ENCODE measurements around the gene FCRL5. TPM values are rescaled to one million over a fixed set of nuclear protein-coding genes. Genes with fewer than 3 reads are reported as not detected.

FCRL5 gene
- polyA plus RNA-seq, 2 donors = 0.04 to 0.08 TPM

GRCh38 chr1:157482717-157483116, 69.6 kb downstream of the FCRL5 start:
- Histone ChIP-seq H3K27ac (ENCODE audit: low read depth in 2 of 2, low read length in 1 of 2) (no peak overlapping the region), H3K27me3 (ENCODE audit: control insufficient read depth in 1 of 2, insufficient read depth in 2 of 2, low read length in 2 of 2) (no peaks in the 10 kb centered on the region)
- 56 to 62% methylated on average over 2 of the region's 2 CpGs for WGBS, 2 donors

GRCh38 chr1:157482174-157482573, 70.1 kb downstream of the FCRL5 start:
- Histone ChIP-seq H3K9me3 (ENCODE audit: control insufficient read depth in 2 of 2, insufficient read depth in 1 of 2, low read depth in 1 of 2, low read length in 1 of 2) (peaks cover 0 to 8% of the 10 kb centered on the region in 2 donors), H3K4me3 (ENCODE audit: low read depth in 1 of 2, low read length in 2 of 2) (no peak overlapping the region), H3K4me1 (ENCODE audit: control insufficient read depth in 2 of 2, insufficient read depth in 2 of 2, low read length in 1 of 2) (no peaks in the 10 kb centered on the region), H3K27ac (ENCODE audit: low read depth in 2 of 2, low read length in 1 of 2) (no peak overlapping the region), H3K36me3 (ENCODE audit: control insufficient read depth in 2 of 2, insufficient read depth in 2 of 2, low read length in 1 of 2) (no peaks in the 10 kb centered on the region), H3K27me3 (ENCODE audit: control insufficient read depth in 1 of 2, insufficient read depth in 2 of 2, low read length in 2 of 2) (no peaks in the 10 kb centered on the region)

More at GRCh38 chr1:157482717-157483116, 69.6 kb downstream of the FCRL5 start:
- Histone ChIP-seq H3K4me1 (ENCODE audit: control insufficient read depth in 2 of 2, insufficient read depth in 2 of 2, low read length in 1 of 2) (no peaks in the 10 kb centered on the region), H3K9me3 (ENCODE audit: control insufficient read depth in 2 of 2, insufficient read depth in 1 of 2, low read depth in 1 of 2, low read length in 1 of 2) (peaks cover 0 to 6% of the 10 kb centered on the region in 2 donors), H3K36me3 (ENCODE audit: control insufficient read depth in 2 of 2, insufficient read depth in 2 of 2, low read length in 1 of 2) (no peaks in the 10 kb centered on the region), H3K4me3 (ENCODE audit: low read depth in 1 of 2, low read length in 2 of 2) (no peak overlapping the region)

GRCh38 chr1:157478030-157478429, 74.3 kb downstream of the FCRL5 start:
- H3K4me1 ChIP-seq (ENCODE audit: control insufficient read depth in 2 of 2, insufficient read depth in 2 of 2, low read length in 1 of 2) = no peaks in the 10 kb centered on the region
- H3K27ac ChIP-seq (ENCODE audit: low read depth in 2 of 2, low read length in 1 of 2) = no peak overlapping the region
- no peaks in the 10 kb centered on the region for H3K36me3 ChIP-seq (ENCODE audit: control insufficient read depth in 2 of 2, insufficient read depth in 2 of 2, low read length in 1 of 2)
- peaks cover 0 to 14% of the 10 kb centered on the region in 2 donors for H3K9me3 ChIP-seq (ENCODE audit: control insufficient read depth in 2 of 2, insufficient read depth in 1 of 2, low read depth in 1 of 2, low read length in 1 of 2)
- H3K4me3 ChIP-seq (ENCODE audit: low read depth in 1 of 2, low read length in 2 of 2) = no peak overlapping the region
- H3K27me3 ChIP-seq (ENCODE audit: control insufficient read depth in 1 of 2, insufficient read depth in 2 of 2, low read length in 2 of 2) = no peaks in the 10 kb centered on the region

GRCh38 chr1:157477419-157477818, 74.9 kb downstream of the FCRL5 start:
- WGBS, 2 donors = 75 to 88% methylated on average over 4 of the region's 4 CpGs
- H3K27ac ChIP-seq (ENCODE audit: low read depth in 2 of 2, low read length in 1 of 2) = no peak overlapping the region
- H3K9me3 ChIP-seq (ENCODE audit: control insufficient read depth in 2 of 2, insufficient read depth in 1 of 2, low read depth in 1 of 2, low read length in 1 of 2) = peaks cover 0 to 14% of the 10 kb centered on the region in 2 donors
- no peaks in the 10 kb centered on the region for H3K27me3 ChIP-seq (ENCODE audit: control insufficient read depth in 1 of 2, insufficient read depth in 2 of 2, low read length in 2 of 2)
- H3K4me3 ChIP-seq (ENCODE audit: low read depth in 1 of 2, low read length in 2 of 2) = no peak overlapping the region
- no peaks in the 10 kb centered on the region for H3K36me3 ChIP-seq (ENCODE audit: control insufficient read depth in 2 of 2, insufficient read depth in 2 of 2, low read length in 1 of 2)
- no peaks in the 10 kb centered on the region for H3K4me1 ChIP-seq (ENCODE audit: control insufficient read depth in 2 of 2, insufficient read depth in 2 of 2, low read length in 1 of 2)

- no peak overlapping the region for H3K27ac ChIP-seq (ENCODE audit: low read depth in 2 of 2, low read length in 1 of 2)
- WGBS, 2 donors = 48 to 58% methylated on average over 3 of the region's 3 CpGs
- H3K27me3 ChIP-seq (ENCODE audit: control insufficient read depth in 1 of 2, insufficient read depth in 2 of 2, low read length in 2 of 2) = no peaks in the 10 kb centered on the region
- H3K36me3 ChIP-seq (ENCODE audit: control insufficient read depth in 2 of 2, insufficient read depth in 2 of 2, low read length in 1 of 2) = no peaks in the 10 kb centered on the region
- no peak overlapping the region for H3K4me3 ChIP-seq (ENCODE audit: low read depth in 1 of 2, low read length in 2 of 2)
- no peaks in the 10 kb centered on the region for H3K4me1 ChIP-seq (ENCODE audit: control insufficient read depth in 2 of 2, insufficient read depth in 2 of 2, low read length in 1 of 2)
- peaks cover 2 to 8% of the 10 kb centered on the region in 2 donors for H3K9me3 ChIP-seq (ENCODE audit: control insufficient read depth in 2 of 2, insufficient read depth in 1 of 2, low read depth in 1 of 2, low read length in 1 of 2)
Observed at GRCh38 chr1:157472959-157473358, 79.4 kb downstream of the FCRL5 start.

GRCh38 chr1:157472056-157472701, 80.1 kb downstream of the FCRL5 start:
- Histone ChIP-seq H3K4me1 (ENCODE audit: control insufficient read depth in 2 of 2, insufficient read depth in 2 of 2, low read length in 1 of 2) (no peaks in the 10 kb centered on the region), H3K36me3 (ENCODE audit: control insufficient read depth in 2 of 2, insufficient read depth in 2 of 2, low read length in 1 of 2) (no peaks in the 10 kb centered on the region), H3K27ac (ENCODE audit: low read depth in 2 of 2, low read length in 1 of 2) (no peak overlapping the region), H3K9me3 (ENCODE audit: control insufficient read depth in 2 of 2, insufficient read depth in 1 of 2, low read depth in 1 of 2, low read length in 1 of 2) (peaks cover 2 to 6% of the 10 kb centered on the region in 2 donors), H3K4me3 (ENCODE audit: low read depth in 1 of 2, low read length in 2 of 2) (no peak overlapping the region), H3K27me3 (ENCODE audit: control insufficient read depth in 1 of 2, insufficient read depth in 2 of 2, low read length in 2 of 2) (no peaks in the 10 kb centered on the region)
- WGBS, 2 donors = 33 to 45% methylated on average over 5 of the region's 5 CpGs

GRCh38 chr1:157471531-157471930, 80.8 kb downstream of the FCRL5 start:
- H3K9me3 ChIP-seq (ENCODE audit: control insufficient read depth in 2 of 2, insufficient read depth in 1 of 2, low read depth in 1 of 2, low read length in 1 of 2) = peaks cover 2 to 6% of the 10 kb centered on the region in 2 donors
- no peaks in the 10 kb centered on the region for H3K27me3 ChIP-seq (ENCODE audit: control insufficient read depth in 1 of 2, insufficient read depth in 2 of 2, low read length in 2 of 2)
- no peaks in the 10 kb centered on the region for H3K36me3 ChIP-seq (ENCODE audit: control insufficient read depth in 2 of 2, insufficient read depth in 2 of 2, low read length in 1 of 2)
- H3K4me3 ChIP-seq (ENCODE audit: low read depth in 1 of 2, low read length in 2 of 2) = no peak overlapping the region
- H3K27ac ChIP-seq (ENCODE audit: low read depth in 2 of 2, low read length in 1 of 2) = no peak overlapping the region
- WGBS, 2 donors = 95 to 99% methylated on average over 3 of the region's 3 CpGs
- H3K4me1 ChIP-seq (ENCODE audit: control insufficient read depth in 2 of 2, insufficient read depth in 2 of 2, low read length in 1 of 2) = no peaks in the 10 kb centered on the region

GRCh38 chr1:157469752-157470675, 82.3 kb downstream of the FCRL5 start:
- Histone ChIP-seq H3K4me1 (ENCODE audit: control insufficient read depth in 2 of 2, insufficient read depth in 2 of 2, low read length in 1 of 2) (no peaks in the 10 kb centered on the region), H3K27ac (ENCODE audit: low read depth in 2 of 2, low read length in 1 of 2) (no peak overlapping the region), H3K36me3 (ENCODE audit: control insufficient read depth in 2 of 2, insufficient read depth in 2 of 2, low read length in 1 of 2) (no peaks in the 10 kb centered on the region), H3K4me3 (ENCODE audit: low read depth in 1 of 2, low read length in 2 of 2) (no peak overlapping the region), H3K27me3 (ENCODE audit: control insufficient read depth in 1 of 2, insufficient read depth in 2 of 2, low read length in 2 of 2) (no peaks in the 10 kb centered on the region), H3K9me3 (ENCODE audit: control insufficient read depth in 2 of 2, insufficient read depth in 1 of 2, low read depth in 1 of 2, low read length in 1 of 2) (peaks cover 0 to 2% of the 10 kb centered on the region in 2 donors)
- 70 to 72% methylated on average over 4 of the region's 4 CpGs for WGBS, 2 donors

GRCh38 chr1:157469300-157469699, 83.0 kb downstream of the FCRL5 start:
- Histone ChIP-seq H3K27me3 (ENCODE audit: control insufficient read depth in 1 of 2, insufficient read depth in 2 of 2, low read length in 2 of 2) (no peaks in the 10 kb centered on the region), H3K27ac (ENCODE audit: low read depth in 2 of 2, low read length in 1 of 2) (no peak overlapping the region), H3K9me3 (ENCODE audit: control insufficient read depth in 2 of 2, insufficient read depth in 1 of 2, low read depth in 1 of 2, low read length in 1 of 2) (peaks cover 0 to 2% of the 10 kb centered on the region in 2 donors), H3K4me1 (ENCODE audit: control insufficient read depth in 2 of 2, insufficient read depth in 2 of 2, low read length in 1 of 2) (no peaks in the 10 kb centered on the region), H3K4me3 (ENCODE audit: low read depth in 1 of 2, low read length in 2 of 2) (no peak overlapping the region), H3K36me3 (ENCODE audit: control insufficient read depth in 2 of 2, insufficient read depth in 2 of 2, low read length in 1 of 2) (no peaks in the 10 kb centered on the region)
- 83% methylated on average over 3 of the region's 3 CpGs for WGBS, 2 donors
